Stimulated activated CD8-positive, alpha-beta memory T cell treated with anti-CD3 and anti-CD28 coated beads, Interleukin-7, amount 100 ng/mL, for 24 hours (primary cell): ENCODE measurements around the gene LY86.

Experiments used
- DNase-seq: peaks from one replicate; pipeline ENCODE4 v3.0.0-alpha.2; 2020; ENCODE audit warnings: low read depth

The LY86 gene

GRCh38 chr6:6623553-6623952 lies 35.0 kb downstream of the LY86 start:
- no peak for DNase-seq

DNA sequence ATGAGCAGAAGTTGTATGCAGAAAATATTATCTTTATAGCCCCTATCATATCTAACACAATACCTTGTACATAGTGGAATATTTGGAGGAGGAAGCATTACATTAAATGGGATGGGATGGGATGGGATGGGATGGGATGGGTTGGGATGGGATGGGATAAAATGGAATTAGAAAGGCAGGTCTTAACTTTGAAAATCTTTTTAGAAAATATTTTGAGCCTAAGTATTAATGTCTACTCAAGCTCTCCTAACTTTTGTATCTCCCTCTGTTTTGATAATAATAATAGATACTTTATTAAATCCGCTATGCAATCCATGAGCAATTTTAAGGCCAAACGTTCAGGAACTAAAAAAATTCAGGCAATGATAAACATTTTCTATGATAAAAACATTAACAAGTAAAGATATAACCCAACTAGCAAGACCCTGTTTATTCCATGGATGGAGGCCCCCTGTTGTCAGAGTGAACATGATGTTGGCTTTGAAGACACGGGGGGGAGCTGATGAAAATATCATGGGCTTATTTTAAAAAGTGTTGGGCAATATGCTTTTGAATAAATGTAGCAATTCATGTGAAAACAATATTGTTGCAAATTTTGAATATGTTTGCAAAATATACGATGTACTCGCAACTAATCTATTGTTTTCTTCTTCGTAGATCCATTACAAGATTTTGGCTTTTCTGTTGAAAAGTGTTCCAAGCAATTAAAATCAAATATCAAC lies 35.9 kb downstream of the LY86 start:
- no peak for DNase-seq

- no peak for DNase-seq
Measured at GRCh38 chr6:6626187-6626586, 37.7 kb downstream of the LY86 start.

GRCh38 chr6:6629402-6629801 lies 40.9 kb downstream of the LY86 start:
- no peak for DNase-seq

- DNase-seq: no peak
Measured at GRCh38 chr6:6631053-6631452, 42.5 kb downstream of the LY86 start.

DNA sequence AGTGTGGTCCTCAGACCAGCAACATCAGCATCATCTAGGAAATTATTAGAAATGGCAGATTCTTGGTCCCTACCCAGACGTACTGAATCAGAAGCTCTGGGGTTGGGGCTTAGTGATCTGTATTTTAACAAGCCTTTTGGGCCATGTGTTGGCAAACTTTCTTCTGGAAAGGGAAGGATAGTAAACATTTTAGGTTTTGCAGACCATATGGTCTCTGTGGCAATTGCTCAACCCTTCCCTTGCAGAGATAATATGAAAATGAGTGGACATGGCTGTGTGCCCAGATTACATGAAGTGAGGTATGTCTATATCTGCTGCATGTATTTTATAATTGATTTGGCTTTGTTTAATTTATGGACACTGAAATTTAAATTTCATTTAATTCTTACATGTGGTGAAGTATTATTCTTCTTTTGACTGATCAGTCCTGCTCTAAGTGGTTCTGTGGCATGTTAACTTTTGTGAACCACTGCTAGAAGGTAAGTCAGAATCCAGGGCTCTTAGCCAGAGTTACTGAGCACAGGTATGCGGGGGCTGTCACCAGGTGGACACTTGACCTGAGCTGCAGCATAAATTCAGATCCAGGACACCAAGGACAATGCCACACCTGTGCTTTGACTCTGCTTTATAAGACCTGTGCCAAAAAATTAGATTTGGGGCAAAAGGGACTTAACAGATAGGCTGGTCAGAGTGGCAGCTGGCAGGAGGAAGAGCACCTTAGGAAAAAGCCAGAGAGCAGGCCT lies 43.2 kb downstream of the LY86 start:
- DNase-seq: no peak

DNA sequence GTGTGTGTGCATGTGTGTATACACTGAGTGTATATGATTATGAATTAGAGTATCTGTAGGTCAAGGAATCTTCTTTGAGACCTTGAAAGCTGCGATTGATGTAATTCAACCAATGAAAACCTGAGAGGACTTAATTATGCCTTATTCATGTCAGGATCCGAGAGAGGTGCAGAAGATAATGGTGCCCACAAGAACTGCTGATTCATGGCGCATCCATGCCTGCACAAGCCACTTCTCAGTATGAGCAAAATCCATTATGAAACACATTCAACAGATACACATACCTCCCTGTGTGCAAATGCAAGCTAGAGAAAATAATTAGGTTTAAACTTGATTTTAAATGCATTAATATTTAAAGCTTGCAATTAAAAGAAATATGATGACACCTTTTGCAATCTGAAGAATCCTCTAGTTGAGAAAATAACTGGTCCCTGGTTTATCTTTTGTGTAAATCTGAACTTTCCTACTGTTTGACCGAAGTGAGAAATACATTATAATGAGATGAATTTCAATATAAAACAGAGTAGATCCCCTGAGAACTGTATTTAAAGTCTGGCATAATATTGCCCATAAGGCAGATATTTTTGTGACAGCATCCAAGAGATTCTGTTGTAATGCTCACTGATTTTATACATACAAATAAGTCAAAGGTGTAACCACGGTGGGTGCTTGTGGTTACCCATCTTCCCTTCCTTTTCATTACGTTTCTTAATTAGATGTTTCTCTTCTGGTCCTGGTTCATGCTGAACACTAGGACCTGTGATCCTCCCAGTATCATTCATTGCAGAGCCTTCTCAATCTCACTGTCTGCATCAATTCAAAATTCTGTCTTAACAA lies 45.6 kb downstream of the LY86 start:
- no peak for DNase-seq

GRCh38 chr6:6634735-6635075 lies 46.2 kb downstream of the LY86 start:
- DNase-seq: no peak

DNA sequence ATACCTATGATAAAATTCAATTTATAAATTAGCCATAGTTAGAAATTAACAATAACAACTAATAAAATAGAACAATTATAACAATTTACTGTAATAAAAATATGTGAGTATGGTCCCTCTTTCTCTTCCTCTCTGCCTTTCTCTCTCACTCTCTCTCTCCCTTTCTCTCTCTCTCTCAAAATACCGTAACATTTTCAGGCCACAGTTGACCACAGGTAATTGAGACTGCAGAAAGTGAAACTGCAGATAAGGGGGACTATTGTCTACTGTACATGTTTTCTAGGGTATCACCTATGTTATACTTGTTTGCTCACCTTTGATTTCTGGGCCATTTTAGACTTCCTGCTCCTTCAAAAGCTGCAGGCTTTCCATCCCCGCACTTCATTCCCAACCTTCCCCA lies 46.8 kb downstream of the LY86 start:
- DNase-seq: no peak

- no peak for DNase-seq
Measured at GRCh38 chr6:6635869-6636268, 47.3 kb downstream of the LY86 start.

- no peak for DNase-seq
Measured at GRCh38 chr6:6639572-6639971, 51.1 kb downstream of the LY86 start.

- DNase-seq: no peak
Measured at GRCh38 chr6:6640926-6641325, 52.4 kb downstream of the LY86 start.

- DNase-seq: no peak
Measured at GRCh38 chr6:6643398-6643797, 54.9 kb downstream of the LY86 start.

DNA sequence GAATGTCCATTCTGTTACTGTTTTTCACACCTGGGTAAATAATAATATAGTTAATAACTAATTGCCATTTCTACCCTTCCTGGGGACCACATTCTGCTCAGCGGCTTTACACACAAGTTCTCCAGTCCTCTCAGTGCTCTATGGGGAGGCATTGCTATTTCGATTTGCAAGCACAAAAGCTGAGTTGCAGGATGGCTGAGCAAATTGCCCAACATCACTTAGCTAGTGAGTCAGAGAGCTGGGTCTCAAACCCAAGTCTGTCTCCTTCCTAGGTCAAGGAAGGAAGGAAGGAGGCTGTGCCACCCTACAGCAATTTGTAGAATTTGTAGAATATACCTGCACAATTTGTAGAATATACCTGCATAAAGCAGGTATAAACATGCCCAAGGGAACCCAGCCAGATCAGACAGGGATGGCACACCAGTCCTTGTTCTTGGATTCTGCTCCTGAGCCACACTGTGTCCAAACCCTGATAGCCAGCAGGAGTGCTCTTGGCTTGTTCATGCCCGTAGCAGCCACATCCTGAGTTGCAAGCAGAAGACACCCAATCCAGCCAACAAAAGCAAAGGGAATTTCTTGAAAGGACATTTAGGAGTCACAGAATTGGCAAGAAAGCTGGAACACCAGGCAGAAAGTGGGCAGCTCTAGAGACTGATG lies 56.9 kb downstream of the LY86 start:
- no peak for DNase-seq

DNA sequence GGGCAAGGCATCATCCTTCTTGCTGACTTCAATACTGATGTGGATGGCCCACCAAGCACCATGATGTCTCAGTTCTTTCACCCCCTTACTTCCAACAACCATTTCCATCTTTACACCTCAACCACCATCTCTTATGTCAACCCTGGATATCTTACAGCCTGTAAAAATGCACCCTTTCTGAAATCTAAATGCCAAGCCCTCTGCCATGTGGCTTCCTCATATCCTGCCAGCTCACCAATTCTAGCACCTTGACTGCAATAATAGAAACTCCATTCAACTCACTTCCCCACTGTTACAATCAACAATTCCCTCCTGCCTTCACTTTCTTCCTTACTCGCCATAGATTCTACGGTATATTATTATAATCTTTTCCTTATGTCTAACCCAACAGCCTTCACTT lies 57.9 kb downstream of the LY86 start:
- DNase-seq: no peak

DNA sequence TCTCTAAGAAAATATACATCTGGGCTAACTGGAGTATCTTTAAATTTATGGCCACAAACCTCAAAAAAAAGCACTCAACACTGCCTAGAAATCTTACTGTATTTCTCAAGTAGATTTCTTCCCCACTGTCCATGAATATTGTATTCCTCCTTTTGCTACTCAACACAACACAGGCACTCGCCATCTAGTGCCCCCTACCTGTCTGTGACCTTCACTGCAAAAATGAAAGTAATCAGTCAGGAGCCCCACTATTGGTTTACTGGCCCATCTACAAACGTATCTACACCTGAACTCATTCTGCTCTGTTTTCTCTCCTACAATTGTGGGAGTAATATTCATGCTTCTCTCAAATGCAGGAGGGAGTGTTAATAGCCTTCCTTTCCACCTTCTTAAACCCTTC lies 58.3 kb downstream of the LY86 start:
- no peak for DNase-seq

GRCh38 chr6:6648692-6649343 lies 60.3 kb downstream of the LY86 start:
- no peak for DNase-seq

DNA sequence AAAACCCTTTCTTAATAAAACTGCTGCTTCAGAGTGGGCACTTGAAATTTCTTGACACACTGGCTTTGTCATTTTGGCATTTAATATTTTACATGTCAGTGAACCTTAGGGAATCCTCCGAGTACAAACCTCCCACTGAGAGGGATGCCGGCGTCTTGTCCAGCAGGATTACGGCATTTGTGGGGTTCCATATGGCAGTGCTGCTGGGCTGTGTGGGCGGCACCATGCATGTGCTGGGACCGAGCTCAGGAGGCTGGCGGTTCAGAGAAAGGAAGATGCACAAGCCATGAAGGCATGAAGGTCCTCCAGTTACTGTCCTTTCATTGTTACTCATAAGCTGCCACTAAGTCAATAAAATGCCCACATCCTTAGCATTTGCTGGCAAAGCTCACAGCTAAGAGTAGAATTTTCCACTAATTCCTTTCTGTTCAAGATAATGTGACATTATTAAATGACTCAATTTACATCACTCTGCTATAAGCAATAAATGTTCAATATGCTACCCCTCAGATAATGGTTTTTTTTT lies 61.4 kb downstream of the LY86 start:
- DNase-seq: no peak

GRCh38 chr6:6650839-6651238 lies 62.3 kb downstream of the LY86 start:
- no peak for DNase-seq

- no peak for DNase-seq
Measured at GRCh38 chr6:6651335-6651734, 62.8 kb downstream of the LY86 start.

- no peak for DNase-seq
Measured at GRCh38 chr6:6652932-6653331, 64.4 kb downstream of the LY86 start.
